ENCODE data around the gene ERLIN1. TPM values are rescaled to one million over a fixed set of nuclear protein-coding genes. Genes with fewer than 3 reads are reported as not detected.

The ERLIN1 gene
- total RNA-seq, 1 donor from 2014 or later, result 49.5 TPM

- no peak for DNase-seq (ENCODE audit: low spot score, unreplicated experiment)
- H3K36me3 Mint-ChIP-seq (ENCODE audit: insufficient read depth), result peaks cover 40% of the 10 kb centered on the region
- H3K4me3 Mint-ChIP-seq (ENCODE audit: low read depth), result no peak overlapping the region
- H3K9me3 Mint-ChIP-seq (ENCODE audit: low read depth), result peaks cover 9% of the 10 kb centered on the region
- peaks cover 20% of the 10 kb centered on the region for H3K4me1 Mint-ChIP-seq (ENCODE audit: low read depth)
- TF ChIP-seq CTCF (IDR thresholded peaks at IDR 0.05; ENCODE audit: unreplicated experiment), result no peak
- H3K27me3 Mint-ChIP-seq, result peaks cover 4% of the 10 kb centered on the region
- H3K27ac Mint-ChIP-seq, result no peak overlapping the region
Measured at GRCh38 chr10:100173035-100173434, 12.8 kb downstream of the ERLIN1 start.

GRCh38 chr10:100172349-100172748 is 13.5 kb downstream of the ERLIN1 start:
- no peak for DNase-seq (ENCODE audit: low spot score, unreplicated experiment)
- Mint-ChIP-seq H3K36me3 (ENCODE audit: insufficient read depth) (peaks cover 36% of the 10 kb centered on the region), H3K27ac (no peak overlapping the region), H3K4me3 (ENCODE audit: low read depth) (no peak overlapping the region), H3K4me1 (ENCODE audit: low read depth) (peaks cover 24% of the 10 kb centered on the region), H3K9me3 (ENCODE audit: low read depth) (peaks cover 9% of the 10 kb centered on the region), H3K27me3 (peaks cover 4% of the 10 kb centered on the region)
- TF ChIP-seq CTCF (IDR thresholded peaks at IDR 0.05; ENCODE audit: unreplicated experiment), result no peak

GRCh38 chr10:100168313-100168643 is 17.6 kb downstream of the ERLIN1 start:
- Mint-ChIP-seq H3K9me3 (ENCODE audit: low read depth) (peaks cover 9% of the 10 kb centered on the region), H3K4me1 (ENCODE audit: low read depth) (peaks cover 15% of the 10 kb centered on the region), H3K4me3 (ENCODE audit: low read depth) (no peak overlapping the region), H3K27me3 (peaks cover 4% of the 10 kb centered on the region), H3K36me3 (ENCODE audit: insufficient read depth) (peaks cover 29% of the 10 kb centered on the region), H3K27ac (peak overlapping the region; percentile 68)
- no peak for DNase-seq (ENCODE audit: low spot score, unreplicated experiment)
- no peak for TF ChIP-seq CTCF (IDR thresholded peaks at IDR 0.05; ENCODE audit: unreplicated experiment)

- peaks cover 15% of the 10 kb centered on the region for H3K4me1 Mint-ChIP-seq (ENCODE audit: low read depth)
- no peak for TF ChIP-seq CTCF (IDR thresholded peaks at IDR 0.05; ENCODE audit: unreplicated experiment)
- H3K27ac Mint-ChIP-seq, result peak overlapping the region; percentile 68
- H3K36me3 Mint-ChIP-seq (ENCODE audit: insufficient read depth), result peaks cover 26% of the 10 kb centered on the region
- peaks cover 6% of the 10 kb centered on the region for H3K9me3 Mint-ChIP-seq (ENCODE audit: low read depth)
- no peak for DNase-seq (ENCODE audit: low spot score, unreplicated experiment)
- peaks cover 4% of the 10 kb centered on the region for H3K27me3 Mint-ChIP-seq
- H3K4me3 Mint-ChIP-seq (ENCODE audit: low read depth), result peak overlapping the region; percentile 20
Measured at GRCh38 chr10:100167553-100168312, 18.1 kb downstream of the ERLIN1 start.

- Mint-ChIP-seq H3K4me1 (ENCODE audit: low read depth) (peaks cover 15% of the 10 kb centered on the region), H3K36me3 (ENCODE audit: insufficient read depth) (peaks cover 23% of the 10 kb centered on the region), H3K27me3 (no peaks in the 10 kb centered on the region), H3K9me3 (ENCODE audit: low read depth) (no peaks in the 10 kb centered on the region), H3K27ac (no peak overlapping the region), H3K4me3 (ENCODE audit: low read depth) (no peak overlapping the region)
- no peak for DNase-seq (ENCODE audit: low spot score, unreplicated experiment)
- no peak for TF ChIP-seq CTCF (IDR thresholded peaks at IDR 0.05; ENCODE audit: unreplicated experiment)
Measured at GRCh38 chr10:100163704-100164621, 21.9 kb downstream of the ERLIN1 start.
